ENCODE measurements around the gene MAST4.

- TF ChIP-seq, protein P1, sequence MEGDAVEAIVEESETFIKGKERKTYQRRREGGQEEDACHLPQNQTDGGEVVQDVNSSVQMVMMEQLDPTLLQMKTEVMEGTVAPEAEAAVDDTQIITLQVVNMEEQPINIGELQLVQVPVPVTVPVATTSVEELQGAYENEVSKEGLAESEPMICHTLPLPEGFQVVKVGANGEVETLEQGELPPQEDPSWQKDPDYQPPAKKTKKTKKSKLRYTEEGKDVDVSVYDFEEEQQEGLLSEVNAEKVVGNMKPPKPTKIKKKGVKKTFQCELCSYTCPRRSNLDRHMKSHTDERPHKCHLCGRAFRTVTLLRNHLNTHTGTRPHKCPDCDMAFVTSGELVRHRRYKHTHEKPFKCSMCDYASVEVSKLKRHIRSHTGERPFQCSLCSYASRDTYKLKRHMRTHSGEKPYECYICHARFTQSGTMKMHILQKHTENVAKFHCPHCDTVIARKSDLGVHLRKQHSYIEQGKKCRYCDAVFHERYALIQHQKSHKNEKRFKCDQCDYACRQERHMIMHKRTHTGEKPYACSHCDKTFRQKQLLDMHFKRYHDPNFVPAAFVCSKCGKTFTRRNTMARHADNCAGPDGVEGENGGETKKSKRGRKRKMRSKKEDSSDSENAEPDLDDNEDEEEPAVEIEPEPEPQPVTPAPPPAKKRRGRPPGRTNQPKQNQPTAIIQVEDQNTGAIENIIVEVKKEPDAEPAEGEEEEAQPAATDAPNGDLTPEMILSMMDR (IDR thresholded peaks at IDR 0.05): no peak
- TF ChIP-seq EP300 (IDR thresholded peaks at IDR 0.05): no peak
- TF ChIP-seq POLR2A (IDR thresholded peaks at IDR 0.05): no peak
Observed at GRCh38 chr5:66743344-66743743, 147.2 kb downstream of the MAST4 start.

Data from tibial nerve (tissue), 4 donors.